ENCODE data around the gene MYO1B.

Gene MYO1B

GRCh38 chr2:191272064-191272463 is 26.9 kb downstream of the MYO1B start:
- no peak for DNase-seq (ENCODE audit: low read depth in 2 of 2)
- TF ChIP-seq CTCF (IDR thresholded peaks at IDR 0.05; ENCODE audit: low read depth, low read length) = no peak
- no peak overlapping the region for H3K4me3 ChIP-seq (replicated peaks in 1 of 2; ENCODE audit: low read depth in 2 of 2, low read length in 2 of 2)

DNA sequence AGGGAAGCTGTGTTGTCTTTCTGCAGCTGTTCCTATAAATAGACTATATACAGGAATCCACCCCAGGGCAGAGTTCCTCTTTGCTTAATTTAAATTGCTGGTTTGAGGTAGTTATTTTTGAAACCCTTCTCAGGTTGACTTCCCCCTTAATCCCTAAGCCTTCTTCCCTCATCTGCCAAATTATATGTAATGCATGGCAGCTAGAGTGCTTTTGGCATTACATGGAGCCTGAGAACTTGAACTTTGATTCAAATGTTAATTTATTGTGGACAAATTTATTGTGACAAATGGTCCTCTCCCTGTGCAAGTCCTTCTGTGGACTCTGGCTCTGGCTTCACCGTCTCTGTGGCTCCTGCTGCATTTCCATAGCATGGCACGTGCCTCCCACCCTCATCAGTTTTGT is 29.2 kb downstream of the MYO1B start:
- H3K4me3 ChIP-seq (replicated peaks in 1 of 2; ENCODE audit: low read depth in 2 of 2, low read length in 2 of 2) = no peak overlapping the region
- no peak for TF ChIP-seq CTCF (IDR thresholded peaks at IDR 0.05; ENCODE audit: low read depth, low read length)

GRCh38 chr2:191276792-191277465 is 31.7 kb downstream of the MYO1B start:
- no peak overlapping the region for H3K4me3 ChIP-seq (replicated peaks in 1 of 2; ENCODE audit: low read depth in 2 of 2, low read length in 2 of 2)
- DNase-seq (ENCODE audit: low read depth in 2 of 2) = no peak
- no peak for TF ChIP-seq CTCF (IDR thresholded peaks at IDR 0.05; ENCODE audit: low read depth, low read length)

More for the DNA sequence above, 29.2 kb downstream of the MYO1B start:
- DNase-seq (ENCODE audit: low read depth in 2 of 2) = no peak

DNA sequence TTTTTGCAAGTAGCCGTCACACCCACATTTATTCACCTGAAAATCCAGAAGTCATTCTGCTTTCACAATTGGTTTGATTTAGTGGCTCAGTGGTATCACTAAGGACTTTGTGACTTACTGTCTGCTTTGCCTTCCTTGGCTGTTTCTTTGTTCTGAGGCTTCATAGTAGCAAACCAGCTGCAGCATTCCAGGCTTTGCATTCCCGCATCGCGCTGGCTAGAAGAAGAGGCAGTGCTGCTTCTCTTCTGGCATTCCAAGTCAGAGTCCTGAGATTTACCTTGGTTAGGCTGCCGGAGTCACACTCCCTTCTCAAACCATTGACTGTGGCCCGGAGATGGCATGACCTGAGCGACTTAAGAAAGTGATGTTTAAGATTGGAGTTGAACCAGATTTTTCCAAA is 35.1 kb downstream of the MYO1B start:
- no peak overlapping the region for H3K4me3 ChIP-seq (replicated peaks in 1 of 2; ENCODE audit: low read depth in 2 of 2, low read length in 2 of 2)
- TF ChIP-seq CTCF (IDR thresholded peaks at IDR 0.05; ENCODE audit: low read depth, low read length) = no peak
- DNase-seq (ENCODE audit: low read depth in 2 of 2) = no peak

DNA sequence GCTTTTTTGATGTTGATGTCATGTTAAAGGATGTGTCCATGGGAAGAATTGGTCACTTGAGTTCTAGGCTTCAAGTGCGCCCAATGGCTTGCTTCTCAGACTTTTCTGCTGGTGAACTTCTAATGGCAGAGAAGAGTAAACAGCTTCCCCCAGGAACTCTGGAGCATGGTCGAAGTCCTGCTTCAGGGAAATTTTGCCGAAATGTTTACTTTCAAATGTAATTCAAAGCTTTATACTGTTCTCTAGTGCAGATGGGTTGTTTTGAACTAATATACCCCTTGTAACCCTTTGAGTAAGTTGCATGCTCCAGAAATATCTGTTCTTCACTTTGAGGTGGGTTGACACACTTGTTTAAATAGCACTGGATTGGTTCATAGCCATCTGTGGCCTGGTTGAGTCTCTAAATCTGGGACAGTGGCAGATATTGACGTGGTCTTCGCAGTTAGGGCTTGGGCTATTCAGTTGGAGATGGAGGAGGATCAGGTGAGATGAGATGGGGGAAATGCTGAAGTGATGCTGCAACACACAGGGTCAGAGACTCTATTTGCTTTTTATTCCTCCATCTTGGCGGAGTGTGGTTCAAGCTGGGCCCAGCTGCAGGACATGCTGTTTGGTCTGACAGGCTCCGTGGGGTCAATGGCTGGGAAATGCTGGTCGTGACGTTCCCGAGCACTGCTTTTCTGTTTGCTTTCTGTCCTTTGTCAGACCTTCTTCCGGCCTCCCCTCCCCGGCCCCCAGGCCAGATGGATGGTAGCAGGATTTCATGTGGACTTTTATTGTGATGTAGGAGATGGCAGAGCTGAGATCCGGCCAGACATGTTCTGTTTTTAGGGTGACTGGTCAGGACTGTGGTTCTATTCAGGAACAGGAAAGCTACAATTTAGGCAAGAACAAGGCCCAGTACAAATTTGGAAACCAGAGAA is 35.9 kb downstream of the MYO1B start:
- H3K4me3 ChIP-seq (replicated peaks in 1 of 2; ENCODE audit: low read depth in 2 of 2, low read length in 2 of 2) = no peak overlapping the region
- DNase-seq (ENCODE audit: low read depth in 2 of 2) = no peak
- TF ChIP-seq CTCF (IDR thresholded peaks at IDR 0.05; ENCODE audit: low read depth, low read length) = no peak

DNA sequence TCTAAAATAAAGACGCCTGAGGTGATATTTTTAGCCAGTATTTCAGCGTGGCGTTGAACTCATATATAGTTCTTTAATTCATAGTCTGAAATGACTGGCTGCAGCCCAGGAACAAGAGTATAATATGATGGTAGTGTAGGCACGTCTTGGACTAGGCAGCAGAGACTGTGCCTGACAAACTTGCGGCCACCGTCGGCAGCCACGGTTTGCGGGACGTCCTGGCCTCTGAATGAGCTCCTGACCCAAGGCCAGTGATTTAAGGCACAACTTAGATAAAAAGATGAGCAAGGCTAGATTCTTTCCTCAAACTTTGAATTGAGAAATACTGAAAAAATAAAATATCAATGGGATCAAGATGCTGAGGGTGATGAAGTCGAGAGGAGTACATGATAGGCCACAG is 40.0 kb downstream of the MYO1B start:
- no peak for DNase-seq (ENCODE audit: low read depth in 2 of 2)
- H3K4me3 ChIP-seq (replicated peaks in 1 of 2; ENCODE audit: low read depth in 2 of 2, low read length in 2 of 2) = no peak overlapping the region
- no peak for TF ChIP-seq CTCF (IDR thresholded peaks at IDR 0.05; ENCODE audit: low read depth, low read length)
